SK-N-SH treated with all-trans-retinoic acid at 6 μM for 48 hours (cell line): ENCODE results near the gene IMMP2L.

Source experiments
- ATAC-seq: fragments of 200-7000 bp; cut with Tn5 transposase; 3 replicates; pipeline ENCODE4 v1.9.1; 2020; ENCODE audit warnings: mild to moderate bottlenecking, moderate library complexity
- ARNTL ChIP-seq: fragments of 450-650 bp; formaldehyde crosslinking; IDR thresholded peaks from 2 replicates; pipeline ENCODE4 v1.5.0; 2020; ENCODE audit warnings: low read depth, mild to moderate bottlenecking, moderate library complexity, borderline replicate concordance
- BACH2 ChIP-seq: fragments of 250-450 bp; sonication (Bioruptor Pico); IDR thresholded peaks from 2 replicates; pipeline ENCODE4 v1.9.0; 2021; ENCODE audit warnings: mild to moderate bottlenecking, borderline replicate concordance
- CREB5 ChIP-seq: fragments of 250-450 bp; sonication (Bioruptor Pico); IDR thresholded peaks from 2 replicates; pipeline ENCODE4 v1.5.1; 2020; ENCODE audit warnings: low read depth, mild to moderate bottlenecking, moderate library complexity
- CSDC2 ChIP-seq: fragments of 250-450 bp; sonication (Bioruptor Pico); IDR thresholded peaks from 2 replicates; pipeline ENCODE4 v1.5.0; 2020; ENCODE audit warnings: mild to moderate bottlenecking, moderate library complexity
- ESRRG ChIP-seq: fragments of 250-450 bp; sonication (Bioruptor Pico); IDR thresholded peaks from 2 replicates; pipeline ENCODE4 v1.6.1; 2021; ENCODE audit warnings: mild to moderate bottlenecking
- GLIS3 ChIP-seq: fragments of 250-450 bp; sonication (Bioruptor Pico); IDR thresholded peaks from 2 replicates; pipeline ENCODE4 v1.5.0; 2020; ENCODE audit warnings: mild to moderate bottlenecking, moderate library complexity
- ISL1 ChIP-seq: fragments of 250-450 bp; sonication (Bioruptor Pico); IDR thresholded peaks from 2 replicates; pipeline ENCODE4 v2.1.2; 2022; ENCODE audit warnings: mild to moderate bottlenecking, moderate library complexity
- OSR1 ChIP-seq: fragments of 250-450 bp; sonication (Bioruptor Pico); IDR thresholded peaks from 2 replicates; pipeline ENCODE4 v1.8.0; 2022; ENCODE audit warnings: moderate library complexity, mild to moderate bottlenecking, inconsistent platforms
- PPARA ChIP-seq: fragments of 250-450 bp; sonication (Bioruptor Pico); IDR thresholded peaks from 2 replicates; pipeline ENCODE4 v1.5.0; 2020; ENCODE audit warnings: mild to moderate bottlenecking, borderline replicate concordance
- RARB ChIP-seq: fragments of 250-450 bp; sonication (Bioruptor Pico); IDR thresholded peaks from 2 replicates; pipeline ENCODE4 v1.8.0; 2021; ENCODE audit warnings: mild to moderate bottlenecking, moderate library complexity
- SNAI2 ChIP-seq: fragments of 250-450 bp; sonication (Bioruptor Pico); IDR thresholded peaks from 2 replicates; pipeline ENCODE4 v1.5.0; 2020; ENCODE audit warnings: mild to moderate bottlenecking, moderate library complexity
- TCF4 ChIP-seq: fragments of 250-450 bp; sonication (Bioruptor Pico); IDR thresholded peaks from 2 replicates; pipeline ENCODE4 v1.8.0; 2021; ENCODE audit warnings: mild to moderate bottlenecking, moderate library complexity, borderline replicate concordance
- TOX ChIP-seq: fragments of 250-450 bp; sonication (Bioruptor Pico); IDR thresholded peaks from 2 replicates; pipeline ENCODE4 v1.8.0; 2021; ENCODE audit warnings: mild to moderate bottlenecking, moderate library complexity, borderline replicate concordance
- ZC3H10 ChIP-seq: fragments of 250-450 bp; sonication (Bioruptor Pico); IDR thresholded peaks from 2 replicates; pipeline ENCODE4 v1.5.1; 2021; ENCODE audit warnings: mild to moderate bottlenecking, moderate library complexity
- ZFP3 ChIP-seq: fragments of 250-450 bp; sonication (Bioruptor Pico); IDR thresholded peaks from 2 replicates; pipeline ENCODE4 v1.5.0; 2020; ENCODE audit warnings: mild to moderate bottlenecking, moderate library complexity
- ZFP30 ChIP-seq: fragments of 450-650 bp; formaldehyde crosslinking; IDR thresholded peaks from 2 replicates; pipeline ENCODE4 v1.5.0; 2022; ENCODE audit warnings: mild to moderate bottlenecking, moderate library complexity
- ZNF565 ChIP-seq: fragments of 450-650 bp; formaldehyde crosslinking; conservative IDR thresholded peaks from 2 replicates; pipeline ENCODE4 v1.5.0; 2020; ENCODE audit warnings: low read depth, mild to moderate bottlenecking, moderate library complexity
- ZNF70 ChIP-seq: fragments of 450-650 bp; formaldehyde crosslinking; IDR thresholded peaks from 2 replicates; pipeline ENCODE4 v1.5.0; 2020; ENCODE audit warnings: mild to moderate bottlenecking, moderate library complexity
- ZNF8 ChIP-seq: fragments of 450-650 bp; formaldehyde crosslinking; IDR thresholded peaks from 2 replicates; pipeline ENCODE4 v1.5.0; 2020; ENCODE audit warnings: mild to moderate bottlenecking, moderate library complexity
- TF ChIP-seq, protein P1 (sequence below): fragments of 250-450 bp; sonication (Bioruptor Pico); IDR thresholded peaks from 2 replicates; pipeline ENCODE4 v1.8.0; 2020; ENCODE audit warnings: mild to moderate bottlenecking, moderate library complexity, borderline replicate concordance
- TF ChIP-seq, protein P2 (sequence below): fragments of 250-450 bp; sonication (Bioruptor Pico); IDR thresholded peaks from 2 replicates; pipeline ENCODE4 v1.5.0; 2020; ENCODE audit warnings: mild to moderate bottlenecking, moderate library complexity
- TF ChIP-seq, protein P3 (sequence below): fragments of 250-450 bp; sonication (Bioruptor Pico); IDR thresholded peaks from 2 replicates; pipeline ENCODE4 v1.5.1; 2021; ENCODE audit warnings: mild to moderate bottlenecking, moderate library complexity
- TF ChIP-seq, protein P4 (sequence below): fragments of 250-450 bp; sonication (Bioruptor Pico); IDR thresholded peaks from 2 replicates; pipeline ENCODE4 v1.8.0; 2021; ENCODE audit warnings: low read depth, mild to moderate bottlenecking, moderate library complexity, borderline replicate concordance

IMMP2L gene

GRCh38 chr7:111400088-111400487, 162.2 kb downstream of the IMMP2L start:
- TF ChIP-seq, protein P1, sequence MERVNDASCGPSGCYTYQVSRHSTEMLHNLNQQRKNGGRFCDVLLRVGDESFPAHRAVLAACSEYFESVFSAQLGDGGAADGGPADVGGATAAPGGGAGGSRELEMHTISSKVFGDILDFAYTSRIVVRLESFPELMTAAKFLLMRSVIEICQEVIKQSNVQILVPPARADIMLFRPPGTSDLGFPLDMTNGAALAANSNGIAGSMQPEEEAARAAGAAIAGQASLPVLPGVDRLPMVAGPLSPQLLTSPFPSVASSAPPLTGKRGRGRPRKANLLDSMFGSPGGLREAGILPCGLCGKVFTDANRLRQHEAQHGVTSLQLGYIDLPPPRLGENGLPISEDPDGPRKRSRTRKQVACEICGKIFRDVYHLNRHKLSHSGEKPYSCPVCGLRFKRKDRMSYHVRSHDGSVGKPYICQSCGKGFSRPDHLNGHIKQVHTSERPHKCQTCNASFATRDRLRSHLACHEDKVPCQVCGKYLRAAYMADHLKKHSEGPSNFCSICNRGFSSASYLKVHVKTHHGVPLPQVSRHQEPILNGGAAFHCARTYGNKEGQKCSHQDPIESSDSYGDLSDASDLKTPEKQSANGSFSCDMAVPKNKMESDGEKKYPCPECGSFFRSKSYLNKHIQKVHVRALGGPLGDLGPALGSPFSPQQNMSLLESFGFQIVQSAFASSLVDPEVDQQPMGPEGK (CRISPR knock-in tag), result no peak
- TF ChIP-seq ZNF565 (no peak), ZFP3 (CRISPR knock-in tag) (no peak), CREB5 (CRISPR knock-in tag) (no peak), BACH2 (CRISPR knock-in tag) (no peak), ZNF8 (CRISPR knock-in tag) (no peak), ZC3H10 (no peak), ISL1 (no peak), ARNTL (no peak)
- ATAC-seq, result no peak

- ATAC-seq, result no peak
- TF ChIP-seq ISL1, result no peak
- TF ChIP-seq GLIS3 (CRISPR knock-in tag), result no peak
- TF ChIP-seq, protein P2, sequence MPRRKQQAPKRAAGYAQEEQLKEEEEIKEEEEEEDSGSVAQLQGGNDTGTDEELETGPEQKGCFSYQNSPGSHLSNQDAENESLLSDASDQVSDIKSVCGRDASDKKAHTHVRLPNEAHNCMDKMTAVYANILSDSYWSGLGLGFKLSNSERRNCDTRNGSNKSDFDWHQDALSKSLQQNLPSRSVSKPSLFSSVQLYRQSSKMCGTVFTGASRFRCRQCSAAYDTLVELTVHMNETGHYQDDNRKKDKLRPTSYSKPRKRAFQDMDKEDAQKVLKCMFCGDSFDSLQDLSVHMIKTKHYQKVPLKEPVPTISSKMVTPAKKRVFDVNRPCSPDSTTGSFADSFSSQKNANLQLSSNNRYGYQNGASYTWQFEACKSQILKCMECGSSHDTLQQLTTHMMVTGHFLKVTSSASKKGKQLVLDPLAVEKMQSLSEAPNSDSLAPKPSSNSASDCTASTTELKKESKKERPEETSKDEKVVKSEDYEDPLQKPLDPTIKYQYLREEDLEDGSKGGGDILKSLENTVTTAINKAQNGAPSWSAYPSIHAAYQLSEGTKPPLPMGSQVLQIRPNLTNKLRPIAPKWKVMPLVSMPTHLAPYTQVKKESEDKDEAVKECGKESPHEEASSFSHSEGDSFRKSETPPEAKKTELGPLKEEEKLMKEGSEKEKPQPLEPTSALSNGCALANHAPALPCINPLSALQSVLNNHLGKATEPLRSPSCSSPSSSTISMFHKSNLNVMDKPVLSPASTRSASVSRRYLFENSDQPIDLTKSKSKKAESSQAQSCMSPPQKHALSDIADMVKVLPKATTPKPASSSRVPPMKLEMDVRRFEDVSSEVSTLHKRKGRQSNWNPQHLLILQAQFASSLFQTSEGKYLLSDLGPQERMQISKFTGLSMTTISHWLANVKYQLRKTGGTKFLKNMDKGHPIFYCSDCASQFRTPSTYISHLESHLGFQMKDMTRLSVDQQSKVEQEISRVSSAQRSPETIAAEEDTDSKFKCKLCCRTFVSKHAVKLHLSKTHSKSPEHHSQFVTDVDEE (CRISPR knock-in tag), result no peak
- no peak for TF ChIP-seq ZNF8 (CRISPR knock-in tag)
- no peak for TF ChIP-seq PPARA (CRISPR knock-in tag)
- no peak for TF ChIP-seq ZFP30 (CRISPR knock-in tag)
- TF ChIP-seq ZC3H10, result no peak
- no peak for TF ChIP-seq ZNF565
- no peak for TF ChIP-seq ESRRG (CRISPR knock-in tag)
- no peak for TF ChIP-seq CSDC2
- TF ChIP-seq SNAI2 (CRISPR knock-in tag), result no peak
- TF ChIP-seq, protein P3, sequence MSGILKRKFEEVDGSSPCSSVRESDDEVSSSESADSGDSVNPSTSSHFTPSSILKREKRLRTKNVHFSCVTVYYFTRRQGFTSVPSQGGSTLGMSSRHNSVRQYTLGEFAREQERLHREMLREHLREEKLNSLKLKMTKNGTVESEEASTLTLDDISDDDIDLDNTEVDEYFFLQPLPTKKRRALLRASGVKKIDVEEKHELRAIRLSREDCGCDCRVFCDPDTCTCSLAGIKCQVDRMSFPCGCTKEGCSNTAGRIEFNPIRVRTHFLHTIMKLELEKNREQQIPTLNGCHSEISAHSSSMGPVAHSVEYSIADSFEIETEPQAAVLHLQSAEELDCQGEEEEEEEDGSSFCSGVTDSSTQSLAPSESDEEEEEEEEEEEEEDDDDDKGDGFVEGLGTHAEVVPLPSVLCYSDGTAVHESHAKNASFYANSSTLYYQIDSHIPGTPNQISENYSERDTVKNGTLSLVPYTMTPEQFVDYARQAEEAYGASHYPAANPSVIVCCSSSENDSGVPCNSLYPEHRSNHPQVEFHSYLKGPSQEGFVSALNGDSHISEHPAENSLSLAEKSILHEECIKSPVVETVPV (CRISPR knock-in tag), result no peak
- no peak for TF ChIP-seq TCF4 (CRISPR knock-in tag)
- no peak for TF ChIP-seq RARB (CRISPR knock-in tag)
- TF ChIP-seq, protein P4, sequence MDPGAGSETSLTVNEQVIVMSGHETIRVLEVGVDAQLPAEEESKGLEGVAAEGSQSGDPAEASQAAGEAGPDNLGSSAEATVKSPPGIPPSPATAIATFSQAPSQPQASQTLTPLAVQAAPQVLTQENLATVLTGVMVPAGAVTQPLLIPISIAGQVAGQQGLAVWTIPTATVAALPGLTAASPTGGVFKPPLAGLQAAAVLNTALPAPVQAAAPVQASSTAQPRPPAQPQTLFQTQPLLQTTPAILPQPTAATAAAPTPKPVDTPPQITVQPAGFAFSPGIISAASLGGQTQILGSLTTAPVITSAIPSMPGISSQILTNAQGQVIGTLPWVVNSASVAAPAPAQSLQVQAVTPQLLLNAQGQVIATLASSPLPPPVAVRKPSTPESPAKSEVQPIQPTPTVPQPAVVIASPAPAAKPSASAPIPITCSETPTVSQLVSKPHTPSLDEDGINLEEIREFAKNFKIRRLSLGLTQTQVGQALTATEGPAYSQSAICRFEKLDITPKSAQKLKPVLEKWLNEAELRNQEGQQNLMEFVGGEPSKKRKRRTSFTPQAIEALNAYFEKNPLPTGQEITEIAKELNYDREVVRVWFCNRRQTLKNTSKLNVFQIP, result no peak
- no peak for TF ChIP-seq ZFP3 (CRISPR knock-in tag)
These were observed 167.4 kb downstream of the IMMP2L start for GRCh38 chr7:111394891-111395290.

- ATAC-seq, result peak; percentile 90
- TF ChIP-seq CSDC2 (no peak), ISL1 (peak; percentile 66)
- TF ChIP-seq, all 23 proteins: peak for 1
These were observed 169.1 kb downstream of the IMMP2L start for GRCh38 chr7:111393011-111393754.

DNA sequence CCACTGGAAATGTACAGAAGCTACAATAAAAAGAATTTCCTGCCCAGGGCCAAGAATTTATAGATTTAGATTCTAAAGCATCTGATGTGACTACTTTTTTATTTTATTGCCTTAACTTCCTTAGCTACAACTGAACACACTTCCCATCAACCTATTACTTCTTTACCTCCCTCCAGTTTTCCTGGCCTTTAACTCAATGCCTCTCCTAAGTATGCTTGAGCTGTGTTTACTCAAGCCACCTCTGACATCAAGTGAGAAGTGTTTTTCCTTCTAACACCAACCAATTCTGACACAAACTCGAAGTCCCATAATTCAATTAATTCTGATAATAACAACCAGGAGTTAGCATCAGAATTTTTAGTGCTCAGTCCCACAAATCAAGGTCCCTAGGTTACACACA, 170.0 kb downstream of the IMMP2L start:
- ATAC-seq, result no peak
- TF ChIP-seq, protein P2 (CRISPR knock-in tag), result no peak
- no peak for TF ChIP-seq ZFP3 (CRISPR knock-in tag)
- TF ChIP-seq SNAI2 (CRISPR knock-in tag), result no peak
- TF ChIP-seq, protein P1 (CRISPR knock-in tag), result no peak
- TF ChIP-seq TOX (CRISPR knock-in tag), result no peak
- TF ChIP-seq OSR1 (CRISPR knock-in tag), result no peak
- TF ChIP-seq ZC3H10, result no peak
- no peak for TF ChIP-seq ZNF70
- TF ChIP-seq PPARA (CRISPR knock-in tag), result no peak
- no peak for TF ChIP-seq ZNF8 (CRISPR knock-in tag)
